GM23248 (cell line): ENCODE measurements around the gene TFR2. TPM values are rescaled to one million over a fixed set of nuclear protein-coding genes. Genes with fewer than 3 reads are reported as not detected.

ENCODE experiments used
- DNase-seq: peaks from one replicate; pipeline ENCODE4 v3.0.0-alpha.2; 2015
- H2AFZ ChIP-seq: fragments of 200-600 bp; sonication (generic); 2 replicates; pipeline ENCODE4 v1.6.1; 2016; ENCODE audit warnings: antibody characterized with exemption
- H3F3A ChIP-seq: fragments of 200-600 bp; sonication (generic); 2 replicates; pipeline ENCODE4 v1.6.1; 2016; ENCODE audit warnings: mild to moderate bottlenecking, antibody characterized with exemption, mixed run types; ENCODE audit not compliant: insufficient read depth
- H3K27ac ChIP-seq: fragments of 200-600 bp; sonication (generic); 2 replicates; pipeline ENCODE4 v1.5.1; 2016; ENCODE audit warnings: mild to moderate bottlenecking
- H3K27me3 ChIP-seq: fragments of 200-600 bp; sonication (generic); replicated peaks from 2 replicates; pipeline ENCODE4 v1.6.1; 2016; ENCODE audit warnings: mild to moderate bottlenecking; ENCODE audit not compliant: insufficient read depth
- H3K36me3 ChIP-seq: fragments of 200-600 bp; sonication (generic); 2 replicates; pipeline ENCODE4 v1.6.1; 2016; ENCODE audit warnings: low read depth, mild to moderate bottlenecking
- H3K4me1 ChIP-seq: fragments of 200-600 bp; sonication (generic); 2 replicates; pipeline ENCODE4 v1.6.1; 2016; ENCODE audit warnings: mild to moderate bottlenecking; ENCODE audit not compliant: insufficient read depth
- H3K4me2 ChIP-seq: fragments of 200-600 bp; sonication (generic); one replicate; pipeline ENCODE4 v1.6.1; 2016; ENCODE audit warnings: mild to moderate bottlenecking; ENCODE audit not compliant: unreplicated experiment
- H3K4me3 ChIP-seq: fragments of 200-600 bp; sonication (generic); 2 replicates; pipeline ENCODE4 v1.5.1; 2016; ENCODE audit warnings: mild to moderate bottlenecking
- H3K79me2 ChIP-seq: fragments of 200-600 bp; sonication (generic); 2 replicates; pipeline ENCODE4 v1.6.1; 2016; ENCODE audit warnings: mild to moderate bottlenecking; ENCODE audit not compliant: insufficient read depth
- H3K9ac ChIP-seq: fragments of 200-600 bp; sonication (generic); 2 replicates; pipeline ENCODE4 v1.6.1; 2016; ENCODE audit warnings: mild to moderate bottlenecking
- H3K9me2 ChIP-seq: fragments of 200-600 bp; sonication (generic); 2 replicates; pipeline ENCODE4 v1.6.1; 2016; ENCODE audit warnings: mixed run types, mild to moderate bottlenecking, moderate library complexity; ENCODE audit not compliant: insufficient read depth
- H3K9me3 ChIP-seq: fragments of 200-600 bp; sonication (generic); one replicate; pipeline ENCODE4 v1.6.1; 2017; ENCODE audit warnings: low read depth
- H4K20me1 ChIP-seq: fragments of 200-600 bp; sonication (generic); 2 replicates; pipeline ENCODE4 v1.6.0; 2016; ENCODE audit not compliant: insufficient read depth
- EZH2 ChIP-seq: fragments of 200-600 bp; sonication (generic); IDR thresholded peaks from 2 replicates; pipeline ENCODE4 v1.6.1; 2018; ENCODE audit warnings: antibody characterized with exemption, mild to moderate bottlenecking; ENCODE audit not compliant: insufficient read depth, poor library complexity, severe bottlenecking
- EZH2phosphoT487 ChIP-seq: fragments of 200-600 bp; sonication (generic); IDR thresholded peaks from 2 replicates; pipeline ENCODE4 v1.6.1; 2018; ENCODE audit warnings: antibody characterized with exemption, moderate library complexity, mild to moderate bottlenecking, low read depth; ENCODE audit not compliant: insufficient read depth
- WGBS, 2 experiments: methylation state at CpG; one replicate each; pipeline ENCODE4 v1.1.6; 2015 to 2017; ENCODE audit warnings: low lambda C conversion rate in 2 of 2, low coverage in 1 of 2; ENCODE audit errors: missing lambda C conversion rate in 2 of 2; 5-methylcytosine and 5-hydroxymethylcytosine counted together
- in situ Hi-C: fragments of 300-500 bp; cut with MboI; formaldehyde crosslinking; loops from 2 replicates; pipeline ENCODE4 v1.15.0; 2020
- polyA plus RNA-seq: library from polyadenylated mRNA; unstranded; fragments of >200 nt; fragmentation: Nextera tagmentation; extraction: Ambion mirVana; gene quantifications from 2 replicates; pipeline ENCODE4 v1.2.1, GENCODE V29; 2016
- total RNA-seq: library from RNA; depleted of rRNA; stranded (reverse); fragments of >200 nt; shearing (Covaris generic); gene quantifications from 2 replicates; pipeline ENCODE4 v1.2.3, GENCODE V29; 2014

TFR2 gene
- total and polyA plus RNA-seq, 2 experiments from 2014 or later = 0.11 to 0.79 TPM

GRCh38 chr7:100655908-100656674 is 14.7 kb upstream of the TFR2 start, which contains the start of gene ACTL6B:
ACTL6B (minus strand) TSS chr7:100656448; CDS start chr7:100656354, 94 bp downstream.
- Histone ChIP-seq H3K27ac (no peak within 1 kb of the TSS), H3K36me3 (no peaks in the 10 kb centered on the region), H3K27me3 (peaks cover 16% of the 10 kb centered on the region), H3F3A (no peaks in the 10 kb centered on the region), H3K9ac (no peak within 1 kb of the TSS), H3K79me2 (no peaks in the 10 kb centered on the region), H2AFZ (no peak within 1 kb of the TSS), H3K4me3 (no peak within 1 kb of the TSS), H3K9me2 (no peaks in the 10 kb centered on the region), H3K4me1 (no peaks in the 10 kb centered on the region), H3K4me2 (no peak within 1 kb of the TSS), H4K20me1 (no peaks in the 10 kb centered on the region), H3K9me3 (no peaks in the 10 kb centered on the region)
- 13 to 15% methylated on average over 32 to 42 of the region's 63 CpGs for WGBS, 2 experiments
- DNase-seq = peak; percentile 63
- in situ Hi-C loops = no loop called here
- TF ChIP-seq EZH2 = no peak

- Histone ChIP-seq H3K36me3 (no peaks in the 10 kb centered on the region), H3K9ac (no peak overlapping the region), H3K4me2 (no peak overlapping the region), H3K4me3 (no peak overlapping the region), H3K27ac (no peak overlapping the region), H3K9me3 (no peaks in the 10 kb centered on the region), H3K9me2 (no peaks in the 10 kb centered on the region), H3F3A (no peaks in the 10 kb centered on the region), H3K79me2 (no peaks in the 10 kb centered on the region), H2AFZ (no peak overlapping the region), H3K27me3 (peaks cover 19% of the 10 kb centered on the region), H4K20me1 (no peaks in the 10 kb centered on the region), H3K4me1 (no peaks in the 10 kb centered on the region)
- in situ Hi-C loops = no loop called here
- TF ChIP-seq EZH2 = no peak
- TF ChIP-seq EZH2phosphoT487 = no peak
- WGBS, 2 experiments = 32 to 36% methylated on average over 22 to 23 of the region's 25 CpGs
- no peak for DNase-seq
These were observed 13.8 kb upstream of the TFR2 start for GRCh38 chr7:100654908-100655831.

- in situ Hi-C loops = no loop called here
- peak; percentile 20 for DNase-seq
- Histone ChIP-seq H3K27me3 (peaks cover 9% of the 10 kb centered on the region; the same call in 1 of the 2 replicates), H3K4me3 (no peak overlapping the region), H3K9me2 (no peaks in the 10 kb centered on the region), H3K4me1 (no peaks in the 10 kb centered on the region), H3K9ac (no peak overlapping the region), H3K79me2 (no peaks in the 10 kb centered on the region), H3K9me3 (no peaks in the 10 kb centered on the region), H3F3A (no peaks in the 10 kb centered on the region), H3K36me3 (no peaks in the 10 kb centered on the region), H3K4me2 (no peak overlapping the region), H2AFZ (no peak overlapping the region), H4K20me1 (no peaks in the 10 kb centered on the region), H3K27ac (no peak overlapping the region)
- WGBS, 2 experiments = 47 to 48% methylated on average over 14 to 15 of the region's 15 CpGs
- TF ChIP-seq EZH2 (no peak), EZH2phosphoT487 (no peak)
These were observed 8.6 kb upstream of the TFR2 start for GRCh38 chr7:100649826-100650565.

- H3K9ac ChIP-seq = no peak overlapping the region
- TF ChIP-seq EZH2 (no peak), EZH2phosphoT487 (no peak)
- no peaks in the 10 kb centered on the region for H3K4me1 ChIP-seq
- no peaks in the 10 kb centered on the region for H3K36me3 ChIP-seq
- in situ Hi-C loops = no loop called here
- H3K27me3 ChIP-seq = no peaks in the 10 kb centered on the region; the same call in 1 of the 2 replicates
- no peak overlapping the region for H3K27ac ChIP-seq
- no peak overlapping the region for H3K4me2 ChIP-seq
- no peaks in the 10 kb centered on the region for H4K20me1 ChIP-seq
- H3F3A ChIP-seq = no peaks in the 10 kb centered on the region
- H2AFZ ChIP-seq = no peak overlapping the region
- no peak overlapping the region for H3K4me3 ChIP-seq
- 35 to 61% methylated on average over 5 to 11 of the region's 11 CpGs for WGBS, 2 experiments
- no peaks in the 10 kb centered on the region for H3K9me2 ChIP-seq
- no peak for DNase-seq
- no peaks in the 10 kb centered on the region for H3K79me2 ChIP-seq
- no peaks in the 10 kb centered on the region for H3K9me3 ChIP-seq
These were observed 1.2 kb upstream of the TFR2 start for GRCh38 chr7:100642534-100642907.
